ENCODE measurements around the gene ATP1B1.
"Not testable (repeated sequence)": the region's sequence is repeated elsewhere in the genome, so short reads cannot be mapped to it uniquely, and the experiment has no call there.

The ATP1B1 gene

DNA sequence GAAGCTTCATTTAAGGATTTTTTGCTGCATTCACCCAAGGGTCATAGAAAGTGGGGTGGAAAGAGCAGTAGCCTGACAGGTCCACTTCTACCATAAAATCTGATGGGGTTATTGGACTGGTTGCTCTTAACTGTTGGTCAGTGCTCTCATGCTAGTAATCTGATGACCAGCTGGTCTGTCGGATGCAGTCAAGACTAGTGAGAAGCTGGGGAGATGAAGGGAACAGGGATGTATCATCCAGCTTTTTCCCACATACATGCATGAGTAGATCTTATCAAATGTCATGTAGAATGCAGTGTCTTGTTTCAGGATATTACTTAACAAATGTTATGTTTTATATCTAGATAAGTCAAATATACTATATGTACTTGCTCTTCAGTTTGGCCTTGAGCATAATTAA is 11.1 kb downstream of the ATP1B1 start:
- H3K36me3 Mint-ChIP-seq (ENCODE audit: low read depth) = peaks cover 6% of the 10 kb centered on the region
- H3K4me1 Mint-ChIP-seq (ENCODE audit: low read depth) = peaks cover 14% of the 10 kb centered on the region
- H3K27ac Mint-ChIP-seq = no peak overlapping the region
- no peak overlapping the region for H3K4me3 Mint-ChIP-seq
- no peaks in the 10 kb centered on the region for H3K27me3 Mint-ChIP-seq
- H3K9me3 Mint-ChIP-seq = no peaks in the 10 kb centered on the region

GRCh38 chr1:169118227-169118626 is 11.7 kb downstream of the ATP1B1 start:
- Mint-ChIP-seq H3K36me3 (ENCODE audit: low read depth) (peaks cover 6% of the 10 kb centered on the region), H3K27me3 (no peaks in the 10 kb centered on the region), H3K27ac (no peak overlapping the region), H3K4me1 (ENCODE audit: low read depth) (peaks cover 14% of the 10 kb centered on the region), H3K4me3 (no peak overlapping the region), H3K9me3 (no peaks in the 10 kb centered on the region)

DNA sequence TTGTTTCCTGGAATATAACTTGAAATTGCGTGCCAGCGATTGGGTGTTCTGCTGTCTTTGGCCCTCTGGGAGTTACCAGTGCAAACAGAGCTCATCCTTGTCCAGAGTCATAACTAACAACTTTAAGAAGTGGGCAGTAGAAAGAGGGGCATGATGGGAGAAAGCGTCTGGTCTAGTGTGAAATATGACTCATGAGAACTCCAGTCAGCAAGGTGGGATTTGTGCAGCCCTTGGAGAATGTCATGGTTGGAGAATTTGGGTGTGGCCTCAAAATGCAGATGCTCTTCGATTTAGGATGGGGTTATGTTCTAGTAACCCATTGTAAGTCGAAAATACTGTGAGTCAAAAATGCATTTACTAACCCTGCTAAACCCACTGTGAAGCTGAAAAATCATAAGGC is 12.9 kb downstream of the ATP1B1 start:
- Mint-ChIP-seq H3K4me1 (ENCODE audit: low read depth) (peaks cover 14% of the 10 kb centered on the region), H3K36me3 (ENCODE audit: low read depth) (peaks cover 4% of the 10 kb centered on the region), H3K27me3 (no peaks in the 10 kb centered on the region), H3K27ac (no peak overlapping the region), H3K9me3 (no peaks in the 10 kb centered on the region), H3K4me3 (no peak overlapping the region)

DNA sequence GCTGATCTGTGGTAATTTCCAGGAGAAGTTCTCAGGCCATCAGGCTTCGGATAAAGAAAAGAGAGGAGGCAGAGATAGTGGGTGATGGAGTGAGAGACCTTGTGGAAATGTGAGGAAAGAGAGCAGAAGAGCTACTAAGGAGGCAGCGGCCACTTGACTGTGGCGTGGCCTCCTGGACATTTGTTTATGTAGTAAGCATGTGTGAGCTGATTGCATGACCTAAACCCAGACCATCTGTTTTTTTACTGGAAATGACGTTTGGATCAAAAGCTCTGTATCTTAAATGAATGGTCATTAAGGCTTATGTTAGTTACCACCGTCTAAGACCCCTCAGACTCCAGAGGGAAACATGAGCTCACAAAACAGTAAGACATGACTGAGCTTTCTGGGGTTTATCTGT is 13.6 kb downstream of the ATP1B1 start:
- H3K4me1 Mint-ChIP-seq (ENCODE audit: low read depth) = peaks cover 14% of the 10 kb centered on the region
- H3K36me3 Mint-ChIP-seq (ENCODE audit: low read depth) = no peaks in the 10 kb centered on the region
- no peak overlapping the region for H3K27ac Mint-ChIP-seq
- H3K27me3 Mint-ChIP-seq = no peaks in the 10 kb centered on the region
- H3K9me3 Mint-ChIP-seq = no peaks in the 10 kb centered on the region
- H3K4me3 Mint-ChIP-seq = no peak overlapping the region

GRCh38 chr1:169121146-169121923 is 14.8 kb downstream of the ATP1B1 start:
- no peaks in the 10 kb centered on the region for H3K27me3 Mint-ChIP-seq
- no peaks in the 10 kb centered on the region for H3K36me3 Mint-ChIP-seq (ENCODE audit: low read depth)
- H3K9me3 Mint-ChIP-seq = no peaks in the 10 kb centered on the region
- H3K4me3 Mint-ChIP-seq = no peak overlapping the region
- H3K27ac Mint-ChIP-seq = no peak overlapping the region
- peaks cover 7% of the 10 kb centered on the region for H3K4me1 Mint-ChIP-seq (ENCODE audit: low read depth)

GRCh38 chr1:169122976-169123375 is 16.5 kb downstream of the ATP1B1 start:
- Mint-ChIP-seq H3K4me3 (no peak overlapping the region), H3K27ac (no peak overlapping the region), H3K36me3 (ENCODE audit: low read depth) (peaks cover 4% of the 10 kb centered on the region), H3K4me1 (ENCODE audit: low read depth) (peaks cover 1% of the 10 kb centered on the region), H3K9me3 (no peaks in the 10 kb centered on the region), H3K27me3 (no peaks in the 10 kb centered on the region)

GRCh38 chr1:169124459-169124858 is 18.0 kb downstream of the ATP1B1 start:
- Mint-ChIP-seq H3K27me3 (no peaks in the 10 kb centered on the region), H3K27ac (no peak overlapping the region), H3K36me3 (ENCODE audit: low read depth) (peaks cover 4% of the 10 kb centered on the region), H3K4me3 (no peak overlapping the region), H3K4me1 (ENCODE audit: low read depth) (peaks cover 15% of the 10 kb centered on the region), H3K9me3 (no peaks in the 10 kb centered on the region)

DNA sequence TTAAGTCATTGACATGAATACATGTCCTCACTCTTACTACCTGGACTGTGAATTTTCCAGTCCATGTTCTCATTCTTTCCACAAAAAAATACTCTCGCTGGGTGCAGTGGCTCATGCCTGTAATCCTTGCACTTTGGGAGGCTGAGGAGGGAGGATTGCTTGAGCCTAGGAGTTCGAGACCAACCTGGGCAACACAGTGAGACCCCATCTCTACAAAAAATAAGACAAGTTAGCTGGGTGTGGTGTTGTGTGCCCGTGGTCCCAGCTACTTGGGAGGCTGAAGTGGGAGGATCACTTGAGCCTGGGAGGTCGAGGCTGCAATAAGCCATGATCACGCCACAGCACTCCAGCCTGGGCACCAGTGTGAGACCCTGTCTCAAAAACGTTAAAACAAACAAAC is 19.1 kb downstream of the ATP1B1 start:
- H3K4me3 Mint-ChIP-seq; H3K9me3 Mint-ChIP-seq; H3K36me3 Mint-ChIP-seq (ENCODE audit: low read depth); H3K27ac Mint-ChIP-seq; H3K27me3 Mint-ChIP-seq: not testable (repeated sequence)
- H3K4me1 Mint-ChIP-seq (ENCODE audit: low read depth) = peaks cover 15% of the 10 kb centered on the region

DNA sequence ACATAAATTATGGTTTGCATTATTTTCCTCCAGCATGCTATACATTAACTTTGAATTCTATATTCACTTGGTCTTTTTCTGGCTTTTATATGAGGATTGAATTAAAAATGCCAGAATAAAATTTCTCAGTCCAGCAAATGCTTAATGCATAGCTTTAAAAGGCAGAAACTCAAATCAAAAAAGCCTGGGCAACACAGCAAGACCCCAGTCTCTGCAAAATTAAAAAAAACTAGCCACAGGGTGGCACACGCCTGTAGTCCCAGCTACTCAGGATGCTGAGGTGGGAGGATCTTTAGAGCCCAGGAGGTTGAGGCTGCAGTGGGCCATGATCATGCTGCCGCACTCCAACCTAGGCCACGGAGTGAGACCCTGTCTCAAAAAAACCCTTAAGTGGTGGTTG is 19.8 kb downstream of the ATP1B1 start:
- Mint-ChIP-seq H3K36me3 (ENCODE audit: low read depth) (peaks cover 15% of the 10 kb centered on the region), H3K9me3 (no peaks in the 10 kb centered on the region), H3K27me3 (no peaks in the 10 kb centered on the region), H3K4me1 (ENCODE audit: low read depth) (peaks cover 15% of the 10 kb centered on the region), H3K27ac (no peak overlapping the region), H3K4me3 (no peak overlapping the region)

DNA sequence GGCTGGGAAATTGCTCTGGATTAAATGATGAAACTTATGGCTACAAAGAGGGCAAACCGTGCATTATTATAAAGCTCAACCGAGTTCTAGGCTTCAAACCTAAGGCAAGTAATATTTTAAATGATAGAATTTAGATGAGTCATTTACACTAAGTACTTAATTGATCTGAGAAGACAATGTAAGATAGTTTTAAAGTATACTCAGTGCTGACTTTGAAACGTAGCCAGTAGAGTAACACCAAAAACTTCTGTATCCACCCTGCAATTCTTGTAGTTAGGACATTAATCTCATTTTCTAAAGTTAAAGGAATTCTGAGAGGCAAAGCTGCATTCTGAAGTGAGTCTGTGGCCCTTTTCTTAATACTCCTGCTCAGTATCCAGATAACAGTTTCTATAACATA is 20.8 kb downstream of the ATP1B1 start:
- Mint-ChIP-seq H3K9me3 (no peaks in the 10 kb centered on the region), H3K27ac (no peak overlapping the region), H3K4me1 (ENCODE audit: low read depth) (peaks cover 15% of the 10 kb centered on the region), H3K36me3 (ENCODE audit: low read depth) (peaks cover 15% of the 10 kb centered on the region), H3K27me3 (no peaks in the 10 kb centered on the region), H3K4me3 (no peak overlapping the region)

- Mint-ChIP-seq H3K36me3 (ENCODE audit: low read depth) (peaks cover 15% of the 10 kb centered on the region), H3K27ac (no peak overlapping the region), H3K4me1 (ENCODE audit: low read depth) (peaks cover 15% of the 10 kb centered on the region), H3K4me3 (no peak overlapping the region), H3K27me3 (no peaks in the 10 kb centered on the region), H3K9me3 (no peaks in the 10 kb centered on the region)
Measured at GRCh38 chr1:169128562-169128961, 22.1 kb downstream of the ATP1B1 start.

GRCh38 chr1:169129109-169129784 is 22.8 kb downstream of the ATP1B1 start:
- Mint-ChIP-seq H3K36me3 (ENCODE audit: low read depth) (peaks cover 15% of the 10 kb centered on the region), H3K27ac (no peak overlapping the region), H3K4me3 (no peak overlapping the region), H3K27me3 (no peaks in the 10 kb centered on the region), H3K4me1 (ENCODE audit: low read depth) (peaks cover 15% of the 10 kb centered on the region), H3K9me3 (no peaks in the 10 kb centered on the region)

- Mint-ChIP-seq H3K9me3 (no peaks in the 10 kb centered on the region), H3K4me3 (no peak overlapping the region), H3K36me3 (ENCODE audit: low read depth) (peaks cover 15% of the 10 kb centered on the region), H3K4me1 (ENCODE audit: low read depth) (peaks cover 15% of the 10 kb centered on the region), H3K27me3 (no peaks in the 10 kb centered on the region), H3K27ac (no peak overlapping the region)
Measured at GRCh38 chr1:169130683-169131082, 24.2 kb downstream of the ATP1B1 start.

GRCh38 chr1:169132512-169133227 is 26.2 kb downstream of the ATP1B1 start:
- Mint-ChIP-seq H3K4me1 (ENCODE audit: low read depth) (peaks cover 22% of the 10 kb centered on the region), H3K4me3 (no peak overlapping the region), H3K36me3 (ENCODE audit: low read depth) (peaks cover 16% of the 10 kb centered on the region), H3K27ac (no peak overlapping the region), H3K9me3 (no peaks in the 10 kb centered on the region), H3K27me3 (no peaks in the 10 kb centered on the region)

DNA sequence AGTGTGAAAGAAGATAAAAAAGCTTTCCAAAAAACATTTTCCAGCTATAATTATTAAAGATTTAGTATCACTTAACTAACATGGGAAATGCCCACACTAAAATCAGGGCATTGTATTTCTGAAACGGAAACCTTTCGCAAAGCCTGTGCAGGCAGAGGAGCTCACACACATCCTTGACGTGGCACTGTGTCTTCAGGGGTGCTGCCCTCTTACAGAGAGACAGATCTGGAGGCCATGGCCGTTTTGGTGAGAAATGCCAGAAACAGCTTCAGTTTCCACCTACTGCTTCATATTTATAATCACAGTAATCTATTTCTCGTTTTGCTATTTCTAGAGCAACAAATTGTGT is 26.7 kb downstream of the ATP1B1 start:
- Mint-ChIP-seq H3K4me1 (ENCODE audit: low read depth) (peaks cover 19% of the 10 kb centered on the region), H3K9me3 (no peaks in the 10 kb centered on the region), H3K27me3 (no peaks in the 10 kb centered on the region), H3K27ac (no peak overlapping the region), H3K4me3 (no peak overlapping the region), H3K36me3 (ENCODE audit: low read depth) (peaks cover 16% of the 10 kb centered on the region)
